GM12801 (cell line): ENCODE data around the gene HLCS.

ENCODE experiments used
- CTCF ChIP-seq: IDR thresholded peaks from one replicate; pipeline ENCODE4 v1.5.1; 2011; ENCODE audit warnings: control low read depth; ENCODE audit not compliant: insufficient read length; ENCODE audit errors: extremely low read depth

The HLCS gene

GRCh38 chr21:36929622-36930021 lies 36.8 kb downstream of the HLCS start:
- TF ChIP-seq CTCF: no peak

- no peak for TF ChIP-seq CTCF
Measured at GRCh38 chr21:36928960-36929359, 37.5 kb downstream of the HLCS start.

GRCh38 chr21:36927719-36928117 lies 38.8 kb downstream of the HLCS start:
- no peak for TF ChIP-seq CTCF

GRCh38 chr21:36926989-36927718 lies 39.3 kb downstream of the HLCS start:
- TF ChIP-seq CTCF: no peak

- TF ChIP-seq CTCF: no peak
Measured at GRCh38 chr21:36923270-36923669, 43.2 kb downstream of the HLCS start.

GRCh38 chr21:36922861-36923260 lies 43.6 kb downstream of the HLCS start:
- TF ChIP-seq CTCF: no peak

GRCh38 chr21:36918291-36918690 lies 48.2 kb downstream of the HLCS start:
- TF ChIP-seq CTCF: no peak
